Measurements from ENCODE around the gene NOP10. TPM values are rescaled to one million over a fixed set of nuclear protein-coding genes. Genes with fewer than 3 reads are reported as not detected.

NOP10 gene
- total and polyA plus RNA-seq, 2 of the 13 experiments (the other 11 are each of a cell fraction or from before 2014, with no cell fraction given) = 239 to 369 TPM

DNA sequence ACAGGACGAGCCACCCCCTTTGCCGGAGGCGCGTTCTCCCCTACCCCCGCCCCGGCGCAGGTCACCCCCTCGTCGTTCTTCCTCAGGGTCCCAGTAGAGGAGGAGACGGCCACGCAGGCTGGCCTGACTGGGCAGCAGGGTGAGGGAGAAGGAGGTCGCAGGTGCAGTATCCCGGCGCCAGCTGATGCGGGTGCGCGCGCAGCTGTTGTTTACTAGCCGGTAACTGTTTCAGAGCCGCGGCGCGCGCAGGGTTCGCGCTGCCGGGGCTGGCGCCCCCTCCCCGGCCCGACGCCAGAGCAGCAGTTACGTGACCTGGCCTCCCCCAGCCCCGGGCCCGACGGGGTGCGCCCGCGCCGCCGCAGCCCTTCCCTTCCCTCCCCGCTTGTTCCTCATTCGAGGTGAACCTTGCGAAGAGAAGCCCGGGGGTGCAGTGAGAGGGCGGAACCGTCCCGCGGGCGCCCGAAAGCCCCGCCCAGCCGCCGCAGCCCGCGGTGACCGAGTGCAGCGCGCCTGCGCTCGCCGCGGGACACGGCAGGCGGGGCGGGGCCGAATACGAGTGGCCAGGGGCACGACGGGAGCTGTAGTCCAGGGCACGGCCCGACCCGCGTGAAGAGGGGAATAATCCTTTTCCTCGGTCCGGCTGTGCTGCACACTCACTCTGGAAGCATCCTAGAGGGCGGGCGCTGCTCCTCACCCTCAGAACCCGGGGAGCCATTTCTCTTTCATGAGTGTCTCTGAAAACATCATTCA, 5.2 kb downstream of the NOP10 start, which contains the start of gene SLC12A6 (continued):
- TF ChIP-seq, protein P1, sequence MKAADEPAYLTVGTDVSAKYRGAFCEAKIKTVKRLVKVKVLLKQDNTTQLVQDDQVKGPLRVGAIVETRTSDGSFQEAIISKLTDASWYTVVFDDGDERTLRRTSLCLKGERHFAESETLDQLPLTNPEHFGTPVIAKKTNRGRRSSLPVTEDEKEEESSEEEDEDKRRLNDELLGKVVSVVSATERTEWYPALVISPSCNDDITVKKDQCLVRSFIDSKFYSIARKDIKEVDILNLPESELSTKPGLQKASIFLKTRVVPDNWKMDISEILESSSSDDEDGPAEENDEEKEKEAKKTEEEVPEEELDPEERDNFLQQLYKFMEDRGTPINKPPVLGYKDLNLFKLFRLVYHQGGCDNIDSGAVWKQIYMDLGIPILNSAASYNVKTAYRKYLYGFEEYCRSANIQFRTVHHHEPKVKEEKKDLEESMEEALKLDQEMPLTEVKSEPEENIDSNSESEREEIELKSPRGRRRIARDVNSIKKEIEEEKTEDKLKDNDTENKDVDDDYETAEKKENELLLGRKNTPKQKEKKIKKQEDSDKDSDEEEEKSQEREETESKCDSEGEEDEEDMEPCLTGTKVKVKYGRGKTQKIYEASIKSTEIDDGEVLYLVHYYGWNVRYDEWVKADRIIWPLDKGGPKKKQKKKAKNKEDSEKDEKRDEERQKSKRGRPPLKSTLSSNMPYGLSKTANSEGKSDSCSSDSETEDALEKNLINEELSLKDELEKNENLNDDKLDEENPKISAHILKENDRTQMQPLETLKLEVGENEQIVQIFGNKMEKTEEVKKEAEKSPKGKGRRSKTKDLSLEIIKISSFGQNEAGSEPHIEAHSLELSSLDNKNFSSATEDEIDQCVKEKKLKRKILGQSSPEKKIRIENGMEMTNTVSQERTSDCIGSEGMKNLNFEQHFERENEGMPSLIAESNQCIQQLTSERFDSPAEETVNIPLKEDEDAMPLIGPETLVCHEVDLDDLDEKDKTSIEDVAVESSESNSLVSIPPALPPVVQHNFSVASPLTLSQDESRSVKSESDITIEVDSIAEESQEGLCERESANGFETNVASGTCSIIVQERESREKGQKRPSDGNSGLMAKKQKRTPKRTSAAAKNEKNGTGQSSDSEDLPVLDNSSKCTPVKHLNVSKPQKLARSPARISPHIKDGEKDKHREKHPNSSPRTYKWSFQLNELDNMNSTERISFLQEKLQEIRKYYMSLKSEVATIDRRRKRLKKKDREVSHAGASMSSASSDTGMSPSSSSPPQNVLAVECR (CRISPR knock-in tag; IDR thresholded peaks at IDR 0.05; ENCODE audit: borderline replicate concordance) = peak; percentile 93
- TF ChIP-seq SIN3A (IDR thresholded peaks at IDR 0.05; ENCODE audit: borderline replicate concordance, low read depth, low read length) = peak; percentile 91; the same call in 1 of the 2 replicates
- TF ChIP-seq E2F5 (CRISPR knock-in tag; conservative IDR thresholded peaks at IDR 0.05) = 0 out of 2 replicates have a peak, but pooled peaks have one; percentile 28
- TF ChIP-seq GABPB1 (CRISPR knock-in tag; IDR thresholded peaks at IDR 0.05) = peak; percentile 79
- TF ChIP-seq NONO (IDR thresholded peaks at IDR 0.05) = no peak
- TF ChIP-seq NONO (CRISPR knock-in tag; conservative IDR thresholded peaks at IDR 0.05) = no peak
- TF ChIP-seq TBX2 (CRISPR knock-in tag; IDR thresholded peaks at IDR 0.05; ENCODE audit: borderline replicate concordance) = peak; percentile 65
- TF ChIP-seq ZMYM4 (CRISPR knock-in tag; IDR thresholded peaks at IDR 0.05) = peak; percentile 47; the same call in 1 of the 2 replicates
- no peak for TF ChIP-seq KDM5B (CRISPR knock-in tag; IDR thresholded peaks at IDR 0.05; ENCODE audit: borderline replicate concordance)
- peak; percentile 95 for TF ChIP-seq YEATS4 (CRISPR knock-in tag; IDR thresholded peaks at IDR 0.05; ENCODE audit: borderline replicate concordance)
- TF ChIP-seq NFAT5 (CRISPR knock-in tag; IDR thresholded peaks at IDR 0.05) = 0 out of 2 replicates have a peak, but pooled peaks have one; percentile 15
- no peak for TF ChIP-seq SMARCE1 (IDR thresholded peaks at IDR 0.05; ENCODE audit: borderline replicate concordance)
- TF ChIP-seq ZNF121 (CRISPR knock-in tag; IDR thresholded peaks at IDR 0.05) = no peak
- 0 out of 2 replicates have a peak, but pooled peaks have one; percentile 30 for TF ChIP-seq MXD4 (CRISPR knock-in tag; IDR thresholded peaks at IDR 0.05)
- TF ChIP-seq FOXK1 (CRISPR knock-in tag; IDR thresholded peaks at IDR 0.05; ENCODE audit: borderline replicate concordance, low read depth) = peak; percentile 64
- TF ChIP-seq, protein P2, sequence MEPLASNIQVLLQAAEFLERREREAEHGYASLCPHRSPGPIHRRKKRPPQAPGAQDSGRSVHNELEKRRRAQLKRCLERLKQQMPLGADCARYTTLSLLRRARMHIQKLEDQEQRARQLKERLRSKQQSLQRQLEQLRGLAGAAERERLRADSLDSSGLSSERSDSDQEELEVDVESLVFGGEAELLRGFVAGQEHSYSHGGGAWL (CRISPR knock-in tag; IDR thresholded peaks at IDR 0.05) = peak; percentile 54; the same call in 1 of the 2 replicates
- TF ChIP-seq PAX8 (CRISPR knock-in tag; IDR thresholded peaks at IDR 0.05; ENCODE audit: borderline replicate concordance) = peak; percentile 44; the same call in 1 of the 2 replicates
- no peak for TF ChIP-seq MYNN (CRISPR knock-in tag; IDR thresholded peaks at IDR 0.05; ENCODE audit: low read depth)
